Heart right ventricle (tissue), 16 donors: ENCODE results near the gene TMEM95. TPM values are rescaled to one million over a fixed set of nuclear protein-coding genes. Genes with fewer than 3 reads are reported as not detected.
"Not testable (repeated sequence)": the region's sequence is repeated elsewhere in the genome, so short reads cannot be mapped to it uniquely, and the experiment has no call there.

ENCODE experiments used
- ATAC-seq, 8 donors: fragments of 200-7000 bp; cut with Tn5 transposase; one replicate each; pipeline ENCODE4 v1.9.1; 2020; ENCODE audit warnings: mild to moderate bottlenecking in 8 of 8, moderate library complexity in 8 of 8, moderate number of reproducible peaks in 1 of 8
- DNase-seq, 2 donors: peaks; one replicate each; pipeline ENCODE4 v3.0.0-alpha.2; 2020
- H3K27ac ChIP-seq, 10 donors: fragments of 200-600 bp; sonication (generic) in 2 of 10; one replicate each; pipeline versions ENCODE4 v1.5.0 to v1.8.0; 2020 to 2022; ENCODE audit warnings: mild to moderate bottlenecking in 3 of 10
- H3K27me3 ChIP-seq, 7 donors: fragments of 200-600 bp; one replicate each; pipeline ENCODE4 v1.8.0; 2021 to 2022; ENCODE audit warnings: mild to moderate bottlenecking in 2 of 7
- H3K36me3 ChIP-seq, 9 donors: fragments of 200-600 bp; sonication (generic) in 1 of 9; one replicate each; pipeline versions ENCODE4 v1.5.0 to v1.8.0; 2020 to 2022; ENCODE audit warnings: mild to moderate bottlenecking in 2 of 9
- H3K4me1 ChIP-seq, 9 donors: fragments of 200-600 bp; sonication (generic) in 1 of 9; one replicate each; pipeline versions ENCODE4 v1.5.0 to v1.8.0; 2020 to 2022; ENCODE audit warnings: mild to moderate bottlenecking in 4 of 9
- H3K4me3 ChIP-seq, 10 donors: fragments of 200-600 bp; sonication (generic) in 2 of 10; one replicate each; pipeline versions ENCODE4 v1.5.0 to v1.8.0; 2020 to 2022; ENCODE audit warnings: mild to moderate bottlenecking in 7 of 10, moderate library complexity in 2 of 10
- H3K9me3 ChIP-seq, 11 donors: fragments of 200-600 bp in 10 of 11; sonication (generic) in 2 of 11; one replicate each; pipeline versions ENCODE4 v1.5.0 to v1.8.0; 2013 to 2022; ENCODE audit warnings: mild to moderate bottlenecking in 2 of 11, control low read depth in 1 of 11, moderate library complexity in 1 of 11
- WGBS, 2 donors: extraction: QIAGEN DNeasy Blood & Tissue Kit; methylation state at CpG; one replicate each; pipeline ENCODE4 v1.1.7; 2013; ENCODE audit warnings: inconsistent platforms in 1 of 2; 5-methylcytosine and 5-hydroxymethylcytosine counted together
- intact Hi-C, 10 donors: fragments of 100-400 bp; cut with DNase I; formaldehyde crosslinking; loops; one replicate each; pipeline versions ENCODE4 v1.11.1 to v1.14.2; 2022
- polyA plus RNA-seq, 2 donors: library from polyadenylated mRNA; stranded (reverse); fragments of 200-250 nt; gene quantifications; one replicate each; pipeline ENCODE4 v1.2.3, GENCODE V29; 2013
- total RNA-seq, 10 donors: library from RNA; stranded (reverse); fragmentation: NEBNext Ultra II Directional in 3 of 10; extraction: Animal tissue kit (Norgen Biotek cat#: 25700) in 3 of 10; gene quantifications; one replicate each; pipeline versions ENCODE4 v1.2.1 to v1.2.4, GENCODE V29; 2021 to 2023
- TF ChIP-seq, protein P1 (sequence below), 9 donors: fragments of 200-600 bp; sonication (generic) in 2 of 9; IDR thresholded peaks; one replicate each; pipeline versions ENCODE4 v1.5.0 to v1.8.0; 2021 to 2022; ENCODE audit warnings: antibody characterized with exemption in 9 of 9, mild to moderate bottlenecking in 5 of 9, moderate library complexity in 1 of 9
- donor health status: Arrhythmogenic right ventricular cardiomyopathy.
- donor health status: ischemic (EF 13 %, LVEDD 7.1; RV severe dilation, severe dysfunction).
- donor health status: healthy with polysubstance abuse.
- donor health status: DM: no; HTN: yes; CAD: no.
- donor health status: DM: no; HTN: no; CAD: no.
- donor health status: ischemic (EF 25% LVEDD 6.9; RV normal size, moderate dysfunction).
- donor health status: ischemic (EF 25% LVEDD 5.7; RV mildly dilated, moderate dysfunction).
- donor health status: healthy.
- donor health status: DM: yes; HTN: yes; CAD: no.
- donor health status: Ischemic cardiomyopathy.
- donor health status: ischemic (EF 35%, LVEDD 5.7; RV mildly dilated, moderate dysfunction).
- donor health status: nonischemic (EF 11% LVEDD 7.7; RV severe dilation, severe dysfunction).
- donor health status: DM: yes; HTN: yes; CAD: no.
- donor health status: PGD.
- donor health status: ischemic (EF 29% LVEDD 5.4; RV normal size, mild dysfunction).
- donor health status: nonischemic (EF 23%, LVEDD 6.1; RV moderate dilation, normal function).

Gene TMEM95
- total and polyA plus RNA-seq, 12 donors: 0.39 TPM; not detected in 11

DNA sequence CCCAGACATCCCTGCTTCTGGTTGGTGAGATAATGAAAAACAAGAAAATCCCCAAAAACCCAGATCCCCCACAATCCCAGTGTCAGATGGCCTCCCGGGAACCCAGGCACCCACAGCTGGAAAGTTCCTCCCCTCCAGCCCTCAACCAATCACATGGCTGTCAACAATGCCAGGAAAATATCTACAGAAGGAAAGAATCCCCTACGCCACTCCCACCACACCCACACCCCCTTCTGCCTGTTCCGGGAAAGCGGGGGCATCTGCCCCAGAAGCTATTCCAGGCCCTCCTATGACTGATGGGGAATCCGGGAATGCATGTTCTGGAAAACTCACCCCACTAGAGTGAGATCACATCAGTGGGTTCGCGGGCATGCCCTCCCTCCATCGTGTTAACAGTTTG, 1.8 kb downstream of the TMEM95 start:
- H3K36me3 ChIP-seq: no peaks in the 10 kb centered on the region
- intact Hi-C loops: loop anchor here in 9 of 10 donors (1.0 to 10.0 kb wide), 11 partner anchors 36 to 328 kb away; partner anchors contain the start of genes FGF11 (in 5 of the 9), TMEM102 (in 5 of the 9), SENP3 (in 4 of the 9) and PLSCR3 (in 2 of the 9)
- ATAC-seq: no peak
- no peak overlapping the region for H3K4me3 ChIP-seq
- no peak overlapping the region for H3K27ac ChIP-seq
- WGBS, 2 donors: 53 to 71% methylated on average over 8 of the region's 8 CpGs
- TF ChIP-seq, protein P1, sequence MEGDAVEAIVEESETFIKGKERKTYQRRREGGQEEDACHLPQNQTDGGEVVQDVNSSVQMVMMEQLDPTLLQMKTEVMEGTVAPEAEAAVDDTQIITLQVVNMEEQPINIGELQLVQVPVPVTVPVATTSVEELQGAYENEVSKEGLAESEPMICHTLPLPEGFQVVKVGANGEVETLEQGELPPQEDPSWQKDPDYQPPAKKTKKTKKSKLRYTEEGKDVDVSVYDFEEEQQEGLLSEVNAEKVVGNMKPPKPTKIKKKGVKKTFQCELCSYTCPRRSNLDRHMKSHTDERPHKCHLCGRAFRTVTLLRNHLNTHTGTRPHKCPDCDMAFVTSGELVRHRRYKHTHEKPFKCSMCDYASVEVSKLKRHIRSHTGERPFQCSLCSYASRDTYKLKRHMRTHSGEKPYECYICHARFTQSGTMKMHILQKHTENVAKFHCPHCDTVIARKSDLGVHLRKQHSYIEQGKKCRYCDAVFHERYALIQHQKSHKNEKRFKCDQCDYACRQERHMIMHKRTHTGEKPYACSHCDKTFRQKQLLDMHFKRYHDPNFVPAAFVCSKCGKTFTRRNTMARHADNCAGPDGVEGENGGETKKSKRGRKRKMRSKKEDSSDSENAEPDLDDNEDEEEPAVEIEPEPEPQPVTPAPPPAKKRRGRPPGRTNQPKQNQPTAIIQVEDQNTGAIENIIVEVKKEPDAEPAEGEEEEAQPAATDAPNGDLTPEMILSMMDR (IDR thresholded peaks at IDR 0.05): no peak
- no peak for DNase-seq
- H3K9me3 ChIP-seq: no peaks in the 10 kb centered on the region
- H3K4me1 ChIP-seq: peaks cover 6 to 42% (median 29%) of the 10 kb centered on the region in 9 donors
- no peaks in the 10 kb centered on the region for H3K27me3 ChIP-seq

DNA sequence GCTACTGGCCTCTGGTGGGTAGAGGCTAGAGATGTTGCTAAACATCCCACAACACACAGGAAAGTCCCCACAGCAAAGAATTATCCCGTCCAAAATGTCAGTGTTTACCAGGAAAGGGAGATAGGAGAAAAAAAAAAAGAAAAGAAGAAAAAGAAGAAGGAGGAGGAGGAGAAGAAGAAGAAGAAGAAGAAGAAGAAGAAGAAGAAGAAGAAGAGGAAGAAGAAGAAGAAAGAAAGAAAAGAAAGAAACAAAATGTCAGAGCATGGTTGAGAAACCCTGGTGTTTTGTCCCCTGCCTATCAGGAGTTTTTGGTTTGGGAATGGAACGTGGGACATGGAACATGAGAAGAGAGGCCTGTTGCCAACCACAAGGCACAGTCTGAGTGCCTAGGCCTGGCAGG, 2.4 kb downstream of the TMEM95 start:
- intact Hi-C loops: loop anchor here in 8 of 10 donors (2.0 to 10.0 kb wide), 10 partner anchors 35 to 327 kb away; partner anchors contain the start of genes FGF11 (in 5 of the 8), SENP3 (in 4 of the 8), TMEM102 (in 4 of the 8) and PLSCR3 (in 2 of the 8)
- 54 to 62% methylated on average over 2 of the region's 2 CpGs for WGBS, 2 donors
- ATAC-seq: no peak
- Histone ChIP-seq H3K4me1 (peaks cover 6 to 39% (median 27%) of the 10 kb centered on the region in 9 donors), H3K27ac (no peak overlapping the region), H3K9me3 (no peaks in the 10 kb centered on the region), H3K4me3 (no peak overlapping the region), H3K36me3 (no peaks in the 10 kb centered on the region), H3K27me3 (no peaks in the 10 kb centered on the region)
- TF ChIP-seq, protein P1 (IDR thresholded peaks at IDR 0.05): no peak
- DNase-seq: no peak

DNA sequence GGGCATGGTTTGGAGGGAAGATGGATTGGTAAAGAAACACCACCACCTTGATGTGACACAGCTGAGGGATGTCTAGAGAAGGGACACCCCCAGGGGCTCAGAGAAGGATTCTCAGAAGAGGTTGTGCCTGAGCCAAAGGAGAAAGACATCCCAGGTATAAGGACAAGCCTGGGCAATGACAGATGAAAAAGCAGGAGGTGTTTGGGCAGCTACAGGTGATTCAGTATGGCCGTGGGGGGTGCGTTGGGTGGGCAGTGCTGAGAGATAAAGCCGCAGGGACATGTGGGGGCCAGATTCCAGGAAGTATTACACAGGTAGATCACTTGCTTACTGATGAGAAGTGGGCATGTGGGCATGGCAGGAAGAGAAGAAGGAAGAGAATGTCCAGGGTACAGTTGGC, 7.0 kb downstream of the TMEM95 start:
- ATAC-seq: no peak
- Histone ChIP-seq H3K27me3 (no peaks in the 10 kb centered on the region), H3K4me3 (no peak overlapping the region), H3K4me1 (no peaks in the 10 kb centered on the region), H3K36me3 (no peaks in the 10 kb centered on the region), H3K27ac (no peak overlapping the region), H3K9me3 (no peaks in the 10 kb centered on the region)
- WGBS, 2 donors: 65 to 77% methylated on average over 3 of the region's 3 CpGs
- no peak for DNase-seq
- TF ChIP-seq, protein P1 (IDR thresholded peaks at IDR 0.05): no peak
- intact Hi-C loops: loop anchor here in 1 of 10 donors (10.0 kb wide), 1 partner anchor 153 kb away; no protein-coding TSS in a partner anchor

DNA sequence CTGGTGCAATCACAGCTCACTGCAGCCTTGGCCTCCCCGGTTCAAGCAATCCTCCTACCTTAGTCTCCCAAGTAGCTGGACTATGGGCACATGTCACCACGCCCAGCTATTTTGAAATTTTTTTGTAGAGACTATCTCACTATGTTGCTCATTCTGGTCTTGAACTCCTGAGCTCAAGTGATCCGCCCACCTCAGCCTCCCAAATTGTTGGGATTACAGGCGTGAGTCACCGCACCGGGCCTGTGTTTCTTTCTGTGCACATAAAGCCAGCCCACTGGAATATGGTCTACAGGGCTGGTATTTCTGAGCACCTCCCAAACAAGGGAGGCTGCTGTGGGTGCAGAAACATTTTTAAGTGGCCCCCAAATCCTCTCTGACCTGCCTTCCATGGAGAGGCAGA, 8.4 kb downstream of the TMEM95 start:
- Histone ChIP-seq H3K27me3 (no peaks in the 10 kb centered on the region), H3K27ac (no peak overlapping the region), H3K9me3 (no peaks in the 10 kb centered on the region), H3K36me3 (no peaks in the 10 kb centered on the region), H3K4me3 (no peak overlapping the region), H3K4me1 (no peaks in the 10 kb centered on the region)
- ATAC-seq: no peak
- 94 to 95% methylated on average over 6 of the region's 6 CpGs for WGBS, 2 donors
- no peak for DNase-seq
- TF ChIP-seq, protein P1 (IDR thresholded peaks at IDR 0.05): no peak
- intact Hi-C loops: loop anchor here in 1 of 10 donors (10.0 kb wide), 1 partner anchor 151 kb away; no protein-coding TSS in a partner anchor

DNA sequence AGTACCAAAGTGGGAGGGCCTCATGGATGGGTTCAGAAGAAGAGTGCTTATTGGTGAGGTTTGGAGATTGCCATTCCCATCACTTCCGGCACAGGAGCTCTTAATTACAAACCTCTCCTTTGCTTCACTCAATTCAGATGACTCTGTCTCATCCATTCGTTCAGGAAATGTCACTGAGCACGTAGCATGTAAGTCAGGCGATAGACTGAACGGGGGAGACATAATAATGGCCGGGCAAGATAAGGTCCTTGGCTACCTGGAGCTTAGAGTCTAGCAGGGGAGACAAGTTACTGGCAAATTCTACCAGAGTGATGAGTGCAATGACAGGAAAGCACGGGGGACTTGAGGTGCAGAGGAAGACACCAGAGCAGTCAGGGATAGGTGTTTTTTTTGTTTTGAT, 11.0 kb downstream of the TMEM95 start:
- WGBS, 2 donors: 76 to 87% methylated on average over 6 of the region's 7 CpGs
- H3K4me3 ChIP-seq, H3K27me3 ChIP-seq, DNase-seq, ATAC-seq, H3K36me3 ChIP-seq, H3K4me1 ChIP-seq, H3K9me3 ChIP-seq, H3K27ac ChIP-seq: not testable (repeated sequence)
- intact Hi-C loops: loop anchor here in 1 of 10 donors (10.0 kb wide), 1 partner anchor 149 kb away; no protein-coding TSS in a partner anchor
